ENCODE data around the gene VTI1A.

VTI1A gene

DNA sequence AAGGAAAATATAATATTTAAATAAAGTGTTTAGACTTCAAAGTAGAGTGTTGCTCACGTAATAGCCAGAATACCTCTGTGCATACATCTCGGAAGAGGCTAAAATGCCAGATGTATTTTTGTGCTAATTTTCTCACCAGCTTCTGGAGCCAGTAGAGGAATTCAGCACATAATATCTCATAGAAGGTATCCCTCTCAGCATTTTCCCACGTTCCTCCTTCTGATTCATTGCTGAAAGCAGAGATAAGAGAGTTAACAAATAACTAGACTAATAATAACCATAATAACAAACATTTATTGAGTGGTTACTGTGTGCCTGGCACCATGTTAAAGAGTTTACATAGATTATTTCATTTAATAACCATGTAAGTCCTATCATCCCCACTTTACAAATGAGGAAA, 123.6 kb downstream of the VTI1A start:
- H3K4me3 ChIP-seq (ENCODE audit: low read depth, low read length), result no peak overlapping the region
- TF ChIP-seq, protein P1, sequence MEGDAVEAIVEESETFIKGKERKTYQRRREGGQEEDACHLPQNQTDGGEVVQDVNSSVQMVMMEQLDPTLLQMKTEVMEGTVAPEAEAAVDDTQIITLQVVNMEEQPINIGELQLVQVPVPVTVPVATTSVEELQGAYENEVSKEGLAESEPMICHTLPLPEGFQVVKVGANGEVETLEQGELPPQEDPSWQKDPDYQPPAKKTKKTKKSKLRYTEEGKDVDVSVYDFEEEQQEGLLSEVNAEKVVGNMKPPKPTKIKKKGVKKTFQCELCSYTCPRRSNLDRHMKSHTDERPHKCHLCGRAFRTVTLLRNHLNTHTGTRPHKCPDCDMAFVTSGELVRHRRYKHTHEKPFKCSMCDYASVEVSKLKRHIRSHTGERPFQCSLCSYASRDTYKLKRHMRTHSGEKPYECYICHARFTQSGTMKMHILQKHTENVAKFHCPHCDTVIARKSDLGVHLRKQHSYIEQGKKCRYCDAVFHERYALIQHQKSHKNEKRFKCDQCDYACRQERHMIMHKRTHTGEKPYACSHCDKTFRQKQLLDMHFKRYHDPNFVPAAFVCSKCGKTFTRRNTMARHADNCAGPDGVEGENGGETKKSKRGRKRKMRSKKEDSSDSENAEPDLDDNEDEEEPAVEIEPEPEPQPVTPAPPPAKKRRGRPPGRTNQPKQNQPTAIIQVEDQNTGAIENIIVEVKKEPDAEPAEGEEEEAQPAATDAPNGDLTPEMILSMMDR (IDR thresholded peaks at IDR 0.05; ENCODE audit: low read depth, low read length), result no peak
- no peak for DNase-seq (ENCODE audit: low read depth, low spot score)
- in situ Hi-C loops (cut with HindIII; ENCODE audit: low sequenced_read_pairs), result no loop called here

DNA sequence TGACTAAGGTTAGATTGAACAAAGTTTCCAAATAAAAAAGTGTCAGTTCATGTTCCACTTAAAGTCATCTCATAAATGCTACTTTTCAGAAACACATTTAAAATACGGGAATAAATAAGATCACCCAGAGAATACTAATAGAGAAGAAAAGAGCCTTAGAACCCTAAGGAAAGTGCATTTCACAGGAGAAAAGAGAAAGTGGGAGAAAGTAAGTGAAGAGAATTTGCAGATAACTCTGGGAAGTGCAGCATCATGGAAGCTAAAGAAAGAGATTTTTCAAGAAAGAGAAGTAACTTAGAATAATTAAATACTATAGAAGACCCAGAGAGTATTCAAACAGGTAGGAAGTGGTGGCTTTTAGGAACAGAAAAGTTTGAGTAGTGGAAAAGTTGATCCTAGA, 132.6 kb downstream of the VTI1A start:
- DNase-seq (ENCODE audit: low read depth, low spot score), result no peak
- in situ Hi-C loops (cut with HindIII; ENCODE audit: low sequenced_read_pairs), result no loop called here
- no peak overlapping the region for H3K4me3 ChIP-seq (ENCODE audit: low read depth, low read length)
- TF ChIP-seq, protein P1 (IDR thresholded peaks at IDR 0.05; ENCODE audit: low read depth, low read length), result no peak

DNA sequence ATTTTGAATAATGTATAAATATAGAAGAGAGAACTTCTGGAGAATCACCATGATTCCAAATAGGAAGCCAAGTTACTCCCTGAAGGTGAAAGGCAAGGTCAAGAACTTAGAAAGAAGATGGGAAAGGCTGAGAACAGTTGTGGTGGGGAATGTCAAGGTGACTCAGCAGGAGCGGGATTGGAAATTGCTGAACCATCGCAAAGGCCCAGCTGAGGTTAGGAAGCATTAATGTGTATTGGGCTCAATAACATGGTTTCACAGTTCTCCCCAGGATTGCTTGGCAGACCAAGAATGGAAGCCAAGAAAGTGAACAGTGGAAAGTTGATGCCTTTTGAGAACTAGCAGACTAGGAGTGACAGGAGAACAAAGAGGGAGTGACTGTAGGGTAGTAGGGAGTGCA, 133.3 kb downstream of the VTI1A start:
- TF ChIP-seq, protein P1 (IDR thresholded peaks at IDR 0.05; ENCODE audit: low read depth, low read length), result no peak
- in situ Hi-C loops (cut with HindIII; ENCODE audit: low sequenced_read_pairs), result no loop called here
- H3K4me3 ChIP-seq (ENCODE audit: low read depth, low read length), result no peak overlapping the region
- no peak for DNase-seq (ENCODE audit: low read depth, low spot score)

DNA sequence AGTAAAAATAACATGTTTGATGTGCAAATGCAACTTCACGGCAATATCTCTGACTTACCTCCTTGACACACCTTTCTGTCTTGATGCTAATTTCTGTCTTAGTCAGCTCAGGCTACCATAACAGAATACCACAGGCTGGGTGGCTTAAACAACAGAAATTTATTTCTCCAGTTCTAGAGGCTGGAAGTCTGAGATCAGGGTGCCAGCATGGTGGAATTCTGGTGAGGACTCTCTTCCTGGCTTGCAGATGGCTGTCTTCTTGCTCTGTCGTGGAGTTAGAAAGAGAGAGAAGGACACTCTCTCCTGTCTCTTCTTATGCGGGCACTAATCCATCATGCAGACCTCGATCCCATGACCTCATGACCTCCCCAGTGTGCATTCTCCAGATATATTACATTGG, 134.9 kb downstream of the VTI1A start:
- in situ Hi-C loops (cut with HindIII; ENCODE audit: low sequenced_read_pairs), result no loop called here
- no peak overlapping the region for H3K4me3 ChIP-seq (ENCODE audit: low read depth, low read length)
- TF ChIP-seq, protein P1 (IDR thresholded peaks at IDR 0.05; ENCODE audit: low read depth, low read length), result no peak
- no peak for DNase-seq (ENCODE audit: low read depth, low spot score)

DNA sequence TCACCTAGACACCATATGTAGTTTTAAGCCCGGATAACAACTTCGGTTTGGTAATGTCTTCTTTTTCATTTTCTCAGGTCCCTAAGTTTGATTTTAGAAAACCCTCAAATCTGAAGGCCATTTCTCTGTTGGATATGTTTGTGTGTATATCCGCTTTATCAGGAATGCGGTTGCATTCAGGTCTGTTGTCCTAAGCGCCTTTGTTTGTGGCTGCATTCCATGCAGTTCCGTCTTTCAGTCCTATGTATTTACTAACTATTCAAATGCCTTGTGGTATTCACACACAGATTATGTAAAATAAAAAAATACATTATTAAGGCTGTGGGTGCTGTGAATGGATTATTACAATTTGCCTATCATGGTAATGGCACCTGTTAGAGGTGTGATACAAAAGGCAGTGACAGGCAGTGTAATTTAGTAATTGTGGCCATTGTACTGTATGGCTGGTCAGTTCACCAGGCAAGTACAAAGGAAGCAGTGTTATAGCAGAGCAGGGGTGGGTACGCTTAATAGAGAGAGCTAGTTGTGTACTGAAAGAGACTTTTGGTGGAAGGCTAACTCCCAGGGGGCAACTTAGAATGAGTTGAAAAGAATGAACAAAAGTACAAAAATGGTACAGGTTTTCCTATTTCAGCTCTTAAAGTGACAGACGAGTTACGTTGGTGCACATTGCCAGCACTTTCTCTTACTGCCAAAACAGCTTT, 136.4 kb downstream of the VTI1A start:
- TF ChIP-seq, protein P1 (IDR thresholded peaks at IDR 0.05; ENCODE audit: low read depth, low read length), result no peak
- in situ Hi-C loops (cut with HindIII; ENCODE audit: low sequenced_read_pairs), result no loop called here
- DNase-seq (ENCODE audit: low read depth, low spot score), result no peak
- H3K4me3 ChIP-seq (ENCODE audit: low read depth, low read length), result no peak overlapping the region

DNA sequence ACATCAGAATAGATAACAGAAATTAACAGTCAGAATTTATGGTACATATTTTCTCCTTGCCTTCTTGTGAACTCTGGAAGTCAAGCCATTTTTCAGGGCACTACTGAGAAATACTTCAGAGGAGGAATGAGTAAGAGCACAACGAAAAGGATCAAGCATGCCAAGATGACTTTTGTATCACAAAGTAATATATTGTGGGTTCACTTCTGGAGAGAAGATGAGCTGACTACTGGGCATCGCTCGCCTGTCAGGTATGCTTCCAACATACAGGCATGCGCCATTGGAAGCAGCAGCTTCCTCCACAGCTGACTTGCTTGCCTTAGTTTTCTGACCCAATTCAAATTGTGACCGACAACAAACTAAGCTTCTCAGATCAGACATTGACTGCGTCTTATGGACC, 137.3 kb downstream of the VTI1A start:
- DNase-seq (ENCODE audit: low read depth, low spot score), result no peak
- TF ChIP-seq, protein P1 (IDR thresholded peaks at IDR 0.05; ENCODE audit: low read depth, low read length), result no peak
- in situ Hi-C loops (cut with HindIII; ENCODE audit: low sequenced_read_pairs), result no loop called here
- no peak overlapping the region for H3K4me3 ChIP-seq (ENCODE audit: low read depth, low read length)

Data from astrocyte of the spinal cord (primary cell).